ENCODE data around the gene CD80. TPM values are rescaled to one million over a fixed set of nuclear protein-coding genes. Genes with fewer than 3 reads are reported as not detected.

CD80 gene
- total and polyA plus RNA-seq, 2 donors, result 0.08 to 0.26 TPM

DNA sequence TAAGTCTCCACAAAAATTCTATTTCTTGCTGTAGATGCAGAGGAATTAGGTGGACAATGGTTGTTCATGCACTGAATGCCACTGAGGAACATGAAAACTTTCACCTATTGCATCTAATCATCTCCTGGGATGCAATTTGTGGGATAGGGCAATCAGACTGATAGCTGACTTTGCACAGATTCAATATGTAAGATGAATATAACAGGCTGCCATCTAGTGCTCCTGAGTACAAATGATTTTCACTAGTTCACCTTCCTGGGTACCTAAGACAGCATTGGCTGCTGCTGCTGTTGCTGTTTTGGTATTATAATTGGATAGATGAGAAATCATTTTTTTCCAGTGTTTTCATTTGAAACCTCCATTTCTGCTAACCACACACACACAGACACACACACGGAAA, 41.4 kb downstream of the CD80 start:
- Histone ChIP-seq H3K4me1 (ENCODE audit: insufficient read depth) (no peaks in the 10 kb centered on the region), H3K4me3 (ENCODE audit: low read depth, low read length) (no peak overlapping the region), H3K27ac (ENCODE audit: low read depth) (no peak overlapping the region), H3K36me3 (ENCODE audit: insufficient read depth) (peaks cover 7% of the 10 kb centered on the region)
- 99% methylated on average over 1 of the region's 1 CpG for WGBS
- DNase-seq (ENCODE audit: extremely low spot score), result no peak

DNA sequence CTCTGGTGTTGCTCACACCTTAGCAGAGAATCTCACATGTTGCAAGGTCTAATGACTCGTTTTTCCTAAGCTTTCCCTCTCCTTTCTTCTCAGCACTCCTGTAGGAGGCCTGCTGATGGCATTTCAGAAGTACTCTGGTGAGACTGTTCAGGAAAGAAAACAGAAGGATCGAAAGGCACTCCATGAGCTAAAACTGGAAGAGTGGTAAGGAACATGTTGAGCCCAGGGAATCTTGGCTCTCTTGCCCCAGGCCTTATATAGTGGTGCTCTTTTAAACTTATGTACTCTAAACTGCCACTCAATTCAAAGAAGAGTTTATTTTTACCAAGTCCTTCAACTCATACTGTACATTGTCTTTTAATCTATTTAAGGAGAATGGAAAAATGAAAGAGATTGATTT, 42.3 kb downstream of the CD80 start:
- WGBS, result 59% methylated on average over 2 of the region's 2 CpGs
- H3K36me3 ChIP-seq (ENCODE audit: insufficient read depth), result peaks cover 7% of the 10 kb centered on the region
- no peak overlapping the region for H3K27ac ChIP-seq (ENCODE audit: low read depth)
- H3K4me1 ChIP-seq (ENCODE audit: insufficient read depth), result no peaks in the 10 kb centered on the region
- H3K4me3 ChIP-seq (ENCODE audit: low read depth, low read length), result no peak overlapping the region
- DNase-seq (ENCODE audit: extremely low spot score), result no peak

GRCh38 chr3:119514637-119515036, 44.8 kb downstream of the CD80 start:
- WGBS, result 95% methylated on average over 2 of the region's 2 CpGs
- Histone ChIP-seq H3K4me3 (ENCODE audit: low read depth, low read length) (no peak overlapping the region), H3K36me3 (ENCODE audit: insufficient read depth) (peaks cover 7% of the 10 kb centered on the region), H3K4me1 (ENCODE audit: insufficient read depth) (no peaks in the 10 kb centered on the region), H3K27ac (ENCODE audit: low read depth) (no peak overlapping the region)
- DNase-seq (ENCODE audit: extremely low spot score), result no peak

DNA sequence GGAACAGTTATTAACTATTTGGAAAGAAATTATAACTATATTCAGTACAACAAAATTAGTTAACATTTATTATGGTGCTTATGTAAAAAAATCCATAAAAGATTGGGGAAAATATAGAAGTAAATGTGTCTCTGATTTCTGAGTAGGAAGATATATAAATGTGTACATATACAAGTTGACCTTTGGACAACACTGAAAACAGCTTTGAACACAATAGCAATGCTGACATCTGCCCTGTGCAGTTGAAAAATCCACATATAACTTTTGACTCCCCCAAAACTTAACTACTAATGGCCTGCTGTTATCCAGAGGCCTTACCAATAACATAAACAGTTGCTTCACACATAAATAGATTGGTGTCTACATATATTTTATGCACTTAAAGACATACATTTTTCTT, 48.7 kb downstream of the CD80 start:
- Histone ChIP-seq H3K4me3 (ENCODE audit: low read depth, low read length) (no peak overlapping the region), H3K27ac (ENCODE audit: low read depth) (no peak overlapping the region), H3K36me3 (ENCODE audit: insufficient read depth) (peaks cover 3% of the 10 kb centered on the region), H3K4me1 (ENCODE audit: insufficient read depth) (no peaks in the 10 kb centered on the region)
- DNase-seq (ENCODE audit: extremely low spot score), result no peak

DNA sequence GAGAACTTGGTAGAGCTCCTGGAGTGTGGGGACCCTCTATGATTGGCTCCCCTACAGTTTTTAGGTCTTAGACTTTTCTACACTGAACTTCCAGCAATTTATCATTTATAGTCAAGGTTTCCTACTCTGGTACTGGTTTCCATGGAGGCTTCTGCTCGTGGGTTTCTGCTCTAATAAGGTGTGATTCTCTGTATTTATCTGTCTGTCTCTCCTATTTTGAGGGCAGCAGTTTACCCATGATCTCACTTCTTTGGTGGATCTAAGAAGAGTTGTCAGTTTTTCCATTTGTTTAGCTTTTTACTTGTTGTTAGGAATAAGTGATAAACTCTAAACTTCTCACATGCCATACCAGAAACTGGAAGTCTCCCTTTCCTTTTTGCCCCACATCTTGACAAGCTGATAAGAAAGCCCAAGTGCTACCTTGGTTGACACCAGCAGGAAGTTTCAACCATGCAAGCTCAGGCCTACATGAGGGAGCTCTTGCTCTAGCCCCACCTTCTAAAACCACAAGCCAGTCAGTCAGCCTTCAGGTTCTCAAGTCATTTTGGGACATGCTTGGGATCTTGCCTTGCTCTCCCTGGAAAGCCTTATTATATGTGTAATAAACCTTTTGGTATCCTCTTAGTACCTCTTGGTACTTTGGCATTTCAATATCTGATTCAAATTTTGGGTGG, 51.1 kb downstream of the CD80 start:
- no peak for DNase-seq (ENCODE audit: extremely low spot score)
- H3K36me3 ChIP-seq (ENCODE audit: insufficient read depth), result peaks cover 2% of the 10 kb centered on the region
- no peak overlapping the region for H3K27ac ChIP-seq (ENCODE audit: low read depth)
- no peak overlapping the region for H3K4me3 ChIP-seq (ENCODE audit: low read depth, low read length)
- 73% methylated on average over 1 of the region's 1 CpG for WGBS
- H3K4me1 ChIP-seq (ENCODE audit: insufficient read depth), result no peaks in the 10 kb centered on the region

DNA sequence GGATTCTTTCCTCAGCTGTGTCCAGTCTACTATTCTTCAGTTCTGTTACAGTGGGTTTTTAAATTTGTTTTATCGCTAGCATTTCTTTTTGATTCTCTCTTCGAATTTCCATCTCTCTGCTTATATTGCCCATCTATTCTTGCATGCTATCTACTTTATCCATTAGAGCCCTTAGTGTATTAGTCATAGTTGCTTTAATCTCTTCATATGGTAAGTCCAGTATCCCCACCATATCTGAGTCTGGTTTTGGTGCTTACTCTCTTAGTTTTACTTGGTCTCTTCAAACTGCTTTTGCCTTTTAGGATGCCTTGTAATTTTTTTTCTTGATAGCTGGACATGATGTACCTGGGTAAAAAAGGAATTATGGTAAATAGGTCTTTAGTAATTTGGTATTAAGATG, 52.0 kb downstream of the CD80 start:
- Histone ChIP-seq H3K36me3 (ENCODE audit: insufficient read depth) (peaks cover 2% of the 10 kb centered on the region), H3K4me3 (ENCODE audit: low read depth, low read length) (no peak overlapping the region), H3K4me1 (ENCODE audit: insufficient read depth) (no peaks in the 10 kb centered on the region), H3K27ac (ENCODE audit: low read depth) (no peak overlapping the region)
- 98% methylated on average over 2 of the region's 2 CpGs for WGBS
- no peak for DNase-seq (ENCODE audit: extremely low spot score)

GRCh38 chr3:119506631-119507030, 52.8 kb downstream of the CD80 start:
- Histone ChIP-seq H3K36me3 (ENCODE audit: insufficient read depth) (peaks cover 2% of the 10 kb centered on the region), H3K4me1 (ENCODE audit: insufficient read depth) (no peaks in the 10 kb centered on the region), H3K27ac (ENCODE audit: low read depth) (no peak overlapping the region), H3K4me3 (ENCODE audit: low read depth, low read length) (no peak overlapping the region)
- WGBS, result 92% methylated on average over 4 of the region's 4 CpGs
- no peak for DNase-seq (ENCODE audit: extremely low spot score)

DNA sequence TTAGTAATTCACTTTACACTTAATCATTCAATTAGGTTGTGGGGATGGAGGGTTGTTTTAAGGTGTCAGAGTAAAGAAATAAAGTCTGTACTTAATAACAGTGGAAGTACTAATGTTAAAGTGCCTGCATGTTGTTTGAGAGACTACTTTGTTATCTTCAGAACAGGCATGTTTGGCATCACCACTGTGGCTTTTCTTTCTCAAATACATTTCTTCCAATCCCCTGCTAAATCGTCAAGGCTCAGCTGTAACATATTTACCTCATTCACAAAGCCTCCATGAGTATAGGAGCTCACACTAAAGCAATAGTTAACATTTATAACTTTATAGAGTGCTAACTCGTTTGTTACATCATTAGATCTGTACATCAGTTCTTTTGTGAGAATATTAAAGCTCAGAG, 58.5 kb downstream of the CD80 start:
- Histone ChIP-seq H3K4me1 (ENCODE audit: insufficient read depth) (peaks cover 1% of the 10 kb centered on the region), H3K4me3 (ENCODE audit: low read depth, low read length) (no peak overlapping the region), H3K36me3 (ENCODE audit: insufficient read depth) (no peaks in the 10 kb centered on the region), H3K27ac (ENCODE audit: low read depth) (no peak overlapping the region)
- 49% methylated on average over 2 of the region's 2 CpGs for WGBS
- DNase-seq (ENCODE audit: extremely low spot score), result no peak

GRCh38 chr3:119500265-119500664, 59.1 kb downstream of the CD80 start:
- H3K27ac ChIP-seq (ENCODE audit: low read depth), result no peak overlapping the region
- H3K4me1 ChIP-seq (ENCODE audit: insufficient read depth), result peaks cover 1% of the 10 kb centered on the region
- no peaks in the 10 kb centered on the region for H3K36me3 ChIP-seq (ENCODE audit: insufficient read depth)
- WGBS, result 74% methylated on average over 4 of the region's 4 CpGs
- H3K4me3 ChIP-seq (ENCODE audit: low read depth, low read length), result no peak overlapping the region
- DNase-seq (ENCODE audit: extremely low spot score), result no peak

- Histone ChIP-seq H3K27ac (ENCODE audit: low read depth) (peak within 1 kb of the TSS; percentile 96), H3K36me3 (ENCODE audit: insufficient read depth) (no peaks in the 10 kb centered on the region), H3K4me3 (ENCODE audit: low read depth, low read length) (peak within 1 kb of the TSS; percentile 73), H3K4me1 (ENCODE audit: insufficient read depth) (peaks cover 1% of the 10 kb centered on the region)
- WGBS, result under 1% methylated on average over 58 of the region's 58 CpGs
- DNase-seq (ENCODE audit: extremely low spot score), result peak; percentile 93
Observed at GRCh38 chr3:119498186-119499011, 61.0 kb downstream of the CD80 start, which contains the start of gene TIMMDC1. TIMMDC1 (plus strand) TSS chr3:119498547; CDS start chr3:119498734, 187 bp downstream.

DNA sequence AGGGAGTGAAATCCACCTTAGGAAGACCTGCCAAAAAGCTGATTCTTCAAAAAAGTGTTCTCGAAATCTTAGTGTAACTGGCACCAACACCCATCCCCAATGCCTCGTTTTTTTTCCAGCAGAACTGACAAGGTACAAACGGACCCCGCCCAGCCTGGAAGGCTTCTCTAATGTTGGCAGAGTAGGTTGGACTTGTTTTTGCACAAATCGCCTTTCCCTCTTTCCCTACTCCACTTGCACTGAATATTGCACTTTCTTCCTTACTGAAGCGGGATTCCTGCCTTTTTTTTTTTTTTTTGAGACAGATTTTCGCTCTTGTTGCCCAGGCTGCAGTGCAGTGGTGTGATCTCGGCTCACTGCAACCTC, 61.6 kb downstream of the CD80 start:
- WGBS, result 8% methylated on average over 8 of the region's 8 CpGs
- Histone ChIP-seq H3K4me3 (ENCODE audit: low read depth, low read length) (peak overlapping the region; percentile 73), H3K4me1 (ENCODE audit: insufficient read depth) (peaks cover 1% of the 10 kb centered on the region), H3K27ac (ENCODE audit: low read depth) (no peak overlapping the region), H3K36me3 (ENCODE audit: insufficient read depth) (peaks cover under 1% of the 10 kb centered on the region)
- no peak for DNase-seq (ENCODE audit: extremely low spot score)

DNA sequence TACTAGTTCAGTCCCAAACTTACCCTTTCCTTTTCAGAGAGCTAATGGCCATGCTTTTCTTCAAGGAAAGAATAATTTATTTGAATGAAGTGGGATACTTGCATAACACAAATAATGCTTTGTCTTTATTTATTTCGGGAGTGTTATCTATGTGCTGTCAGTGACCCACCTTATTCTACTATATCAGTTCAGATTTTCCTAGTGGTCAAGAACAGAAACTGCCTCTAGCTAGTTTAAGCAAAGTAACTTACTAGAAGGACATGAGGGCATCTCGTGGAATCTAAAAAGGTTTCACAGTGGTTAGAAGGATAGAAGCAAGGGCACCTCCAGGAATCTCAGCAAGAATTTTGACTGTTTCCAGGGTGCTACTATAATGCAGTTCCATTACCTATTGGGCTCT, 64.8 kb downstream of the CD80 start:
- 88% methylated on average over 2 of the region's 2 CpGs for WGBS
- Histone ChIP-seq H3K36me3 (ENCODE audit: insufficient read depth) (peaks cover 3% of the 10 kb centered on the region), H3K4me1 (ENCODE audit: insufficient read depth) (no peaks in the 10 kb centered on the region), H3K4me3 (ENCODE audit: low read depth, low read length) (no peak overlapping the region), H3K27ac (ENCODE audit: low read depth) (no peak overlapping the region)
- no peak for DNase-seq (ENCODE audit: extremely low spot score)

GRCh38 chr3:119492810-119493209, 66.6 kb downstream of the CD80 start:
- Histone ChIP-seq H3K36me3 (ENCODE audit: insufficient read depth) (peaks cover 3% of the 10 kb centered on the region), H3K4me1 (ENCODE audit: insufficient read depth) (no peaks in the 10 kb centered on the region), H3K27ac (ENCODE audit: low read depth) (no peak overlapping the region), H3K4me3 (ENCODE audit: low read depth, low read length) (no peak overlapping the region)
- no peak for DNase-seq (ENCODE audit: extremely low spot score)
- 93% methylated on average over 3 of the region's 3 CpGs for WGBS

DNA sequence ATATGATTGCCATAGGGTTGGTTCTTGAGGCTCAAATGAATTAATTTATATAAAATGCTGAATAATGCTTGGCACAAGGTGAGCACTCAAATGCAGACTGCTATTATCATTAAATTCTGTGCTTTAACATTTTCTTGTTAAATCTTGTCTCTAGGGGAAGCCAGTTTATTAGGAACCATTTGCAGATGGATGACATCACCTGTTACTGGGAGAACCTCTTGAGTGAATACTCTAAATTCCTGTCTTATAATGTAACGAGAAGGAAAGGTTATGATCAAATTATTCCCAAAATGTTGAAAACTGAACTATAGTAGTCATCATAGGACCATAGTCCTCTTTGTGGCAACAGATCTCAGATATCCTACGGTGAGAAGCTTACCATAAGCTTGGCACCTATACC, 67.3 kb downstream of the CD80 start:
- 94% methylated on average over 2 of the region's 2 CpGs for WGBS
- Histone ChIP-seq H3K27ac (ENCODE audit: low read depth) (no peak overlapping the region), H3K36me3 (ENCODE audit: insufficient read depth) (peaks cover 3% of the 10 kb centered on the region), H3K4me3 (ENCODE audit: low read depth, low read length) (no peak overlapping the region), H3K4me1 (ENCODE audit: insufficient read depth) (no peaks in the 10 kb centered on the region)
- DNase-seq (ENCODE audit: extremely low spot score), result no peak
